ENCODE measurements around the gene TGFBRAP1. TPM values are rescaled to one million over a fixed set of nuclear protein-coding genes. Genes with fewer than 3 reads are reported as not detected.
A peak's percentile ranks its signal among the peaks of the same experiment; 100 is the strongest.

The TGFBRAP1 gene
- total and polyA plus RNA-seq, 9 of the 15 experiments (the other 6 are each of a cell fraction or from before 2014, with no cell fraction given), result 3.7 to 18.0 (median 11.0) TPM

GRCh38 chr2:105369777-105370690 is 40.5 kb upstream of the TGFBRAP1 start (continued):
- TF ChIP-seq JUND (IDR thresholded peaks at IDR 0.05; ENCODE audit: borderline replicate concordance, low read depth, low read length), result peak; percentile 61; the same call in 1 of the 2 replicates
- peak; percentile 30; the same call in 1 of the 3 replicates for TF ChIP-seq JUND (tag; IDR thresholded peaks at IDR 0.05; ENCODE audit: borderline replicate concordance, low read depth, low read length)
- no peak for TF ChIP-seq ZNF347 (CRISPR knock-in tag; IDR thresholded peaks at IDR 0.05; ENCODE audit: low read depth)
- no peak for TF ChIP-seq HINFP (tag; conservative IDR thresholded peaks at IDR 0.05; ENCODE audit: low read depth)
- TF ChIP-seq ZNF217 (CRISPR knock-in tag; IDR thresholded peaks at IDR 0.05), result no peak
- TF ChIP-seq ZNF311 (CRISPR knock-in tag; IDR thresholded peaks at IDR 0.05), result no peak
- no peak for TF ChIP-seq KDM1A (IDR thresholded peaks at IDR 0.05)
- no peak for TF ChIP-seq MTA3 (IDR thresholded peaks at IDR 0.05; ENCODE audit: borderline replicate concordance)
- TF ChIP-seq PRPF4 (IDR thresholded peaks at IDR 0.05; ENCODE audit: insufficient read depth, low read depth, low read length, poor library complexity, severe bottlenecking), result no peak
- TF ChIP-seq TCF7 (IDR thresholded peaks at IDR 0.05; ENCODE audit: borderline replicate concordance), result no peak
- no peak for TF ChIP-seq STAT6 (CRISPR knock-in tag; IDR thresholded peaks at IDR 0.05)
- no peak for TF ChIP-seq ZNF512 (tag; IDR thresholded peaks at IDR 0.05)
- peak; percentile 66; the same call in 1 of the 2 replicates for TF ChIP-seq CBFB (CRISPR knock-in tag; IDR thresholded peaks at IDR 0.05)
- no peak for TF ChIP-seq ZNF444 (CRISPR knock-in tag; IDR thresholded peaks at IDR 0.05)
- TF ChIP-seq ETV5 (CRISPR knock-in tag; IDR thresholded peaks at IDR 0.05; ENCODE audit: low read depth), result peak; percentile 44; the same call in 1 of the 2 replicates
- no peak for TF ChIP-seq NFATC3 (IDR thresholded peaks at IDR 0.05)
- TF ChIP-seq ZKSCAN1 (IDR thresholded peaks at IDR 0.05; ENCODE audit: low read depth, low read length), result no peak
- TF ChIP-seq ETV1 (tag; conservative IDR thresholded peaks at IDR 0.05; ENCODE audit: low read depth), result peak; percentile 70
- TF ChIP-seq MNT (conservative IDR thresholded peaks at IDR 0.05), result no peak
